ENCODE data around the gene SLC7A10.

DNA sequence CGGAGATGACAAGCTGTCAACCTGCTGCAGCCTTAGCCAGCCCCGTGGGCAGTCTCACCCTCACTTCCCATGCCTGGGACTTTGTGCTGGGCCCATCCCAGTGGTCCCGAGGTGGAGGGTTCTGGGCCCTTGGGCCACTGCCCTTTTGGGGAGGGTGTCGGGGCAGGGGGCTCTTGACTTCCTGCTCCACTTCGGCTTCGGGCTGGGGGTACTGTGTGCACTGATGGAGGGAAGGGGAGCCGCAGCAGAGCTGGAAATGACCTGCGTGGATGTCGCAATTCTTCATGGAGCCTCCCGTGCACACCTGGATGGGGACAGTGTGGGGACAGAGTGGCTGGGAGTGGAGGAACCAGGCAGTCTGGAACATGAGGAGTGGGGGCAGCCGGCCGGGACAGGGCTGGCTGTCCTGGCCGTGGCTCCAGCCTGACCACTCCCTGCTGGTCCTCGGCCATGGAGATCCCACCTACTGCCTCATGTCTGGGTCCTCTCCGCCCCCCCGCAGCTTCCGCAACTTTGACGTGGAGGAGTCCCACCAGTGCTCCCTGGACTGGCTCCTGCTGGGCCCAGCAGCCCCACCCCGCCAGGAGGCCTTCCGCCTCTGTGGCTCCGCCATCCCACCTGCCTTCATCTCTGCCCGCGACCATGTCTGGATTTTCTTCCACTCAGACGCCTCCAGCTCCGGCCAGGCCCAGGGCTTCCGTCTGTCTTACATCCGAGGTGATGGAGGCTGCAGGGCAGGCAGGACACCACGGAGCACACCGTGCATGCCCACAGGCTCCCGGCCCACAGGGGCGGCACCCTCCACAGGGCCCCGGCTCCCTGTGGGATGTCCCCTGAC is 21.3 kb downstream of the SLC7A10 start:
- TF ChIP-seq, protein P1, sequence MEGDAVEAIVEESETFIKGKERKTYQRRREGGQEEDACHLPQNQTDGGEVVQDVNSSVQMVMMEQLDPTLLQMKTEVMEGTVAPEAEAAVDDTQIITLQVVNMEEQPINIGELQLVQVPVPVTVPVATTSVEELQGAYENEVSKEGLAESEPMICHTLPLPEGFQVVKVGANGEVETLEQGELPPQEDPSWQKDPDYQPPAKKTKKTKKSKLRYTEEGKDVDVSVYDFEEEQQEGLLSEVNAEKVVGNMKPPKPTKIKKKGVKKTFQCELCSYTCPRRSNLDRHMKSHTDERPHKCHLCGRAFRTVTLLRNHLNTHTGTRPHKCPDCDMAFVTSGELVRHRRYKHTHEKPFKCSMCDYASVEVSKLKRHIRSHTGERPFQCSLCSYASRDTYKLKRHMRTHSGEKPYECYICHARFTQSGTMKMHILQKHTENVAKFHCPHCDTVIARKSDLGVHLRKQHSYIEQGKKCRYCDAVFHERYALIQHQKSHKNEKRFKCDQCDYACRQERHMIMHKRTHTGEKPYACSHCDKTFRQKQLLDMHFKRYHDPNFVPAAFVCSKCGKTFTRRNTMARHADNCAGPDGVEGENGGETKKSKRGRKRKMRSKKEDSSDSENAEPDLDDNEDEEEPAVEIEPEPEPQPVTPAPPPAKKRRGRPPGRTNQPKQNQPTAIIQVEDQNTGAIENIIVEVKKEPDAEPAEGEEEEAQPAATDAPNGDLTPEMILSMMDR (IDR thresholded peaks at IDR 0.05 in 4 of 5, conservative IDR thresholded peaks at IDR 0.05 in 1 of 5): no peak
- TF ChIP-seq POLR2A (IDR thresholded peaks at IDR 0.05): no peak
